Caco-2 (cell line): ENCODE data around the gene MFRP. TPM values are rescaled to one million over a fixed set of nuclear protein-coding genes. Genes with fewer than 3 reads are reported as not detected.
A peak's percentile ranks its signal among the peaks of the same experiment; 100 is the strongest.

Source experiments
- BruUV-seq: library from RNA; stranded (reverse); fragments of 400-500 nt; replicated peaks from 2 replicates; lab custom pipeline; 2021; lab: Mats Ljungman, UMichigan
- CTCF ChIA-PET: fragments of 300-600 bp; sonication (Branson Sonifier 250); formaldehyde crosslinking; loops from one replicate; lab custom pipeline; 2022; ENCODE audit warnings: antibody characterized with exemption; lab: Charles Lee
- POLR2A ChIA-PET: fragments of 300-600 bp; sonication (Branson Sonifier 250); formaldehyde crosslinking; loops from one replicate; lab custom pipeline; 2022; ENCODE audit warnings: antibody characterized with exemption; lab: Charles Lee
- DNase-seq, 2 experiments: peaks; one replicate each; pipeline versions ENCODE4 v3.0.0 to v3.0.0-alpha.2; 2020 to 2022
- H3K27me3 ChIP-seq: replicated peaks from 2 replicates; pipeline ENCODE4 v1.6.0; 2011; ENCODE audit warnings: low read length; ENCODE audit not compliant: control insufficient read depth, insufficient read depth
- H3K36me3 ChIP-seq: 2 replicates; pipeline ENCODE4 v1.5.1; 2011; ENCODE audit warnings: low read length; ENCODE audit not compliant: control insufficient read depth, insufficient read depth
- H3K4me1 ChIP-seq: fragments of 250-450 bp; sonication (Bioruptor Pico); 2 replicates; pipeline ENCODE4 v1.5.1; 2020; ENCODE audit warnings: mild to moderate bottlenecking
- H3K4me3 ChIP-seq: 2 replicates; pipeline ENCODE4 v1.5.1; 2011; ENCODE audit warnings: low read depth, mild to moderate bottlenecking, control low read depth, low read length
- H3K9me3 ChIP-seq: fragments of 250-450 bp; sonication (Bioruptor Pico); 2 replicates; pipeline ENCODE4 v1.5.1; 2020; ENCODE audit warnings: mild to moderate bottlenecking, moderate library complexity
- H3K27ac Mint-ChIP-seq: one replicate; pipeline ENCODE4 v1.8.0; 2022; ENCODE audit warnings: mixed read lengths; ENCODE audit not compliant: unreplicated experiment
- H3K27me3 Mint-ChIP-seq: one replicate; pipeline ENCODE4 v1.8.0; 2022; ENCODE audit warnings: mixed read lengths; ENCODE audit not compliant: insufficient read depth, unreplicated experiment
- H3K36me3 Mint-ChIP-seq: one replicate; pipeline ENCODE4 v1.8.0; 2022; ENCODE audit warnings: mild to moderate bottlenecking, mixed read lengths; ENCODE audit not compliant: insufficient read depth, unreplicated experiment
- H3K4me1 Mint-ChIP-seq: one replicate; pipeline ENCODE4 v1.8.0; 2022; ENCODE audit warnings: low read depth, mixed read lengths; ENCODE audit not compliant: unreplicated experiment
- H3K4me3 Mint-ChIP-seq: one replicate; pipeline ENCODE4 v1.8.0; 2022; ENCODE audit warnings: mild to moderate bottlenecking, moderate library complexity, mixed read lengths; ENCODE audit not compliant: unreplicated experiment
- H3K9me3 Mint-ChIP-seq: one replicate; pipeline ENCODE4 v1.8.0; 2022; ENCODE audit warnings: mixed read lengths; ENCODE audit not compliant: unreplicated experiment
- intact Hi-C: fragments of 100-400 bp; cut with micrococcal nuclease; formaldehyde crosslinking; loops from one replicate; pipeline ENCODE4 v1.10.0; 2022; ENCODE audit not compliant: unreplicated experiment
- total RNA-seq: library from RNA; stranded (reverse); gene quantifications from 2 replicates; pipeline ENCODE4 v1.2.3, GENCODE V29; 2022
- TF ChIP-seq, protein P1 (sequence below), 2 experiments: fragments of 200-600 bp in 1 of 2; IDR thresholded peaks; 1 replicate in 1 of 2; 2 replicates in 1 of 2; pipeline versions ENCODE4 v1.5.1 to v1.8.0; 2011 to 2022; ENCODE audit warnings: antibody characterized with exemption in 1 of 2, control low read depth in 1 of 2, inconsistent platforms in 1 of 2, low read depth in 1 of 2, low read length in 1 of 2, mild to moderate bottlenecking in 1 of 2, moderate library complexity in 1 of 2; ENCODE audit not compliant: insufficient read depth in 1 of 2, severe bottlenecking in 1 of 2, unreplicated experiment in 1 of 2

MFRP gene
- total RNA-seq, 1 experiment from 2014 or later = not detected

- no peaks in the 10 kb centered on the region for H3K27me3 Mint-ChIP-seq
- no TSS peak for BruUV-seq
- no peak overlapping the region for H3K4me3 Mint-ChIP-seq
- Histone ChIP-seq H3K9me3 (no peaks in the 10 kb centered on the region), H3K27me3 (no peaks in the 10 kb centered on the region), H3K36me3 (no peaks in the 10 kb centered on the region), H3K4me3 (no peak overlapping the region), H3K4me1 (peaks cover 28% of the 10 kb centered on the region)
- no peaks in the 10 kb centered on the region for H3K36me3 Mint-ChIP-seq
- no peak for DNase-seq
- H3K9me3 Mint-ChIP-seq = no peaks in the 10 kb centered on the region
- peaks cover 24% of the 10 kb centered on the region for H3K4me1 Mint-ChIP-seq
- no peak overlapping the region for H3K27ac Mint-ChIP-seq
- POLR2A ChIA-PET = interaction anchor here (0.6 kb wide), 1 partner anchor 273 kb away, joined by 4 read pairs; the partner anchor contains the start of gene DPAGT1
- CTCF ChIA-PET = interaction anchor here (1.0 to 11.8 kb wide), 13 partner anchors 11 to 273 kb away, joined by 3 to 220 read pairs (median 4); partner anchors contain the start of genes C1QTNF5 and CBL
- TF ChIP-seq, protein P1, sequence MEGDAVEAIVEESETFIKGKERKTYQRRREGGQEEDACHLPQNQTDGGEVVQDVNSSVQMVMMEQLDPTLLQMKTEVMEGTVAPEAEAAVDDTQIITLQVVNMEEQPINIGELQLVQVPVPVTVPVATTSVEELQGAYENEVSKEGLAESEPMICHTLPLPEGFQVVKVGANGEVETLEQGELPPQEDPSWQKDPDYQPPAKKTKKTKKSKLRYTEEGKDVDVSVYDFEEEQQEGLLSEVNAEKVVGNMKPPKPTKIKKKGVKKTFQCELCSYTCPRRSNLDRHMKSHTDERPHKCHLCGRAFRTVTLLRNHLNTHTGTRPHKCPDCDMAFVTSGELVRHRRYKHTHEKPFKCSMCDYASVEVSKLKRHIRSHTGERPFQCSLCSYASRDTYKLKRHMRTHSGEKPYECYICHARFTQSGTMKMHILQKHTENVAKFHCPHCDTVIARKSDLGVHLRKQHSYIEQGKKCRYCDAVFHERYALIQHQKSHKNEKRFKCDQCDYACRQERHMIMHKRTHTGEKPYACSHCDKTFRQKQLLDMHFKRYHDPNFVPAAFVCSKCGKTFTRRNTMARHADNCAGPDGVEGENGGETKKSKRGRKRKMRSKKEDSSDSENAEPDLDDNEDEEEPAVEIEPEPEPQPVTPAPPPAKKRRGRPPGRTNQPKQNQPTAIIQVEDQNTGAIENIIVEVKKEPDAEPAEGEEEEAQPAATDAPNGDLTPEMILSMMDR (IDR thresholded peaks at IDR 0.05; ENCODE audit: insufficient read depth in 1 of 2, low read depth in 1 of 2, low read length in 1 of 2, severe bottlenecking in 1 of 2, unreplicated experiment in 1 of 2) = no peak
- intact Hi-C loops = loop anchor here (1.0 to 2.0 kb wide), 6 partner anchors 21 to 230 kb away; no protein-coding TSS in a partner anchor
These were observed 28.3 kb upstream of the MFRP start for GRCh38 chr11:119374632-119375336.

GRCh38 chr11:119373921-119374631, 27.6 kb upstream of the MFRP start:
- H3K4me1 Mint-ChIP-seq = peaks cover 28% of the 10 kb centered on the region
- ChIA-PET POLR2A (interaction anchor here (0.6 kb wide), 1 partner anchor 272 kb away, joined by 4 read pairs; the partner anchor contains the start of gene DPAGT1), CTCF (interaction anchor here (0.6 to 11.8 kb wide), 16 partner anchors 10 to 272 kb away, joined by 3 to 220 read pairs (median 4); partner anchors contain the start of genes C1QTNF5, CBL and RNF26)

More at GRCh38 chr11:119373921-119374631, 27.6 kb upstream of the MFRP start:
- intact Hi-C loops = loop anchor here (1.0 to 2.0 kb wide), 6 partner anchors 21 to 229 kb away; no protein-coding TSS in a partner anchor
- Histone ChIP-seq H3K4me1 (peaks cover 32% of the 10 kb centered on the region), H3K27me3 (no peaks in the 10 kb centered on the region), H3K4me3 (no peak overlapping the region), H3K36me3 (no peaks in the 10 kb centered on the region), H3K9me3 (no peaks in the 10 kb centered on the region)
- Mint-ChIP-seq H3K36me3 (no peaks in the 10 kb centered on the region), H3K27ac (no peak overlapping the region), H3K4me3 (no peak overlapping the region), H3K9me3 (no peaks in the 10 kb centered on the region), H3K27me3 (no peaks in the 10 kb centered on the region)
- peak; percentile 89 to 95 for DNase-seq
- BruUV-seq = no TSS peak
- TF ChIP-seq, protein P1 (IDR thresholded peaks at IDR 0.05; ENCODE audit: insufficient read depth in 1 of 2, low read depth in 1 of 2, low read length in 1 of 2, severe bottlenecking in 1 of 2, unreplicated experiment in 1 of 2) = peak; percentile 98 to 99
